IPS-18c (cell line): Measurements from ENCODE around the gene TGM3.

Experiments
- H3K4me3 ChIP-seq: 2 replicates; pipeline ENCODE4 v1.7.0; 2013; ENCODE audit warnings: low read depth, mild to moderate bottlenecking, low read length, moderate library complexity; ENCODE audit not compliant: insufficient read depth
- H3K9me3 ChIP-seq: one replicate; pipeline ENCODE4 v1.6.1; 2013; ENCODE audit warnings: mild to moderate bottlenecking, low read length, moderate library complexity; ENCODE audit not compliant: control insufficient read depth, insufficient read depth

TGM3 gene

GRCh38 chr20:2320813-2321658 lies 25.2 kb downstream of the TGM3 start:
- Histone ChIP-seq H3K4me3 (no peak overlapping the region), H3K9me3 (no peaks in the 10 kb centered on the region)

DNA sequence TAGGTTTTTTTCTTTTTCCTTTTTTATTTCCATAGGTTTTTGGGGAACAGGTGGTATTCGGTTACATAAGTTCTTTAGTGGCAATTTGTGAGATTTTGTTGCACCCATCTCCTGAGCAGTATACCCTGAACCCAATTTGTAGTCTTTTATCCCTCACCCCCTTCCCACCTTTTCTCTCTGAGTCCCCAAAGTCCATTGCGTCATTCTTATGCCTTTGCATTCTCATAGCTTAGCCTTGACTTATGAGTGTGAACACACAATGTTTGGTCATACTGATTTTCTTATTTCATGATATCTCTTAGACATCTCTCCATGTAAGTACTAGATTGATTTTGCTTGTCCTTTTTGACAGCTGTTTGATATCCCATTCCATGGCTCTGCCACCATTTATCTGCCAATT lies 27.2 kb downstream of the TGM3 start:
- Histone ChIP-seq H3K4me3 (no peak overlapping the region), H3K9me3 (no peaks in the 10 kb centered on the region)

GRCh38 chr20:2326046-2326445 lies 30.2 kb downstream of the TGM3 start:
- no peak overlapping the region for H3K4me3 ChIP-seq

GRCh38 chr20:2327620-2328555 lies 32.1 kb downstream of the TGM3 start:
- Histone ChIP-seq H3K9me3 (no peaks in the 10 kb centered on the region), H3K4me3 (no peak overlapping the region)

More at GRCh38 chr20:2326046-2326445, 30.2 kb downstream of the TGM3 start:
- H3K9me3 ChIP-seq: no peaks in the 10 kb centered on the region

GRCh38 chr20:2329286-2329685 lies 33.5 kb downstream of the TGM3 start:
- no peaks in the 10 kb centered on the region for H3K9me3 ChIP-seq
- H3K4me3 ChIP-seq: no peak overlapping the region

GRCh38 chr20:2330090-2330695 lies 34.4 kb downstream of the TGM3 start:
- H3K4me3 ChIP-seq: no peak overlapping the region
- no peaks in the 10 kb centered on the region for H3K9me3 ChIP-seq

DNA sequence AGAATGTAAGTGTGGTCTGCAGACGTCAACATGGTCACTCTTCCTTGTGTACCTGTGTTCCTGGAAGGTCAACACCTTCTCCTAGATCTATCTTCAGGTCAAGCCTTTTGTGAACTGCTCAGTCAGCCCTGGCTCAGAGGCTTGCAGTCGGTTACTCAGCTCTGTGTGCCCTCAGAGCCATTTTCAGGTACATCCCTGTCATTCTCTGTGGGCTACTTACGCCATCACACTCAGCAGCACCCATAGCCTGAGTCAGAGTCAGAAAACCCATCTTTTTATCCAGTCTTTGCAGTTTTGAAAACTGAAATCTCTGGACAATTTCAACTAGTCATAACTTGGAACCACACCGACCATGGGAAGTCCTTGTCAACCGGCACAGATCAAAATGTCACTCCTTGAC lies 35.3 kb downstream of the TGM3 start:
- Histone ChIP-seq H3K4me3 (no peak overlapping the region), H3K9me3 (no peaks in the 10 kb centered on the region)

DNA sequence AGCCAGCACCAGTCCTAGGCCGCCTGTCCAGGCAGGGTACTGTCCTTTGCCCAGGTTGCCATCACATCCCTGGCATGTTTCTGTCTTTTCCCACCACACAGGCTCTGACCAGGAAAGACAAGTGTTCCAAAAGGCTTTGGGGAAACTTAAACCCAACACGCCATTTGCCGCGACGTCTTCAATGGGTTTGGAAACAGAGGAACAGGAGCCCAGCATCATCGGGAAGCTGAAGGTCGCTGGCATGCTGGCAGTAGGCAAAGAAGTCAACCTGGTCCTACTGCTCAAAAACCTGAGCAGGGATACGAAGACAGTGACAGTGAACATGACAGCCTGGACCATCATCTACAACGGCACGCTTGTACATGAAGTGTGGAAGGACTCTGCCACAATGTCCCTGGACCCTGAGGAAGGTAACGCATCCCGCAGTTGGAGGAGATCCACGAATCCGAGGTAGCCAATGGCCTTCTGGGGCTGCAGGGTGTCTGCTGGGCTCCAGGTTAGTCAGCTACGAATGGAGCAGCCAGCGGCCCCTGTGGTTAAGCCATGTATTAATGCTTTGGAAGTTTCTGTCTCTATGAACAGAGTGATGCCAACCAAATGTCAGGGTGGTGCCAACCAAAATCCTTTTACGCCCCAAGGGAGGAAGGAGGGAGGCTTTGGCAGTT lies 36.2 kb downstream of the TGM3 start:
- no peak overlapping the region for H3K4me3 ChIP-seq
- no peaks in the 10 kb centered on the region for H3K9me3 ChIP-seq

GRCh38 chr20:2332711-2333110 lies 36.9 kb downstream of the TGM3 start:
- Histone ChIP-seq H3K4me3 (no peak overlapping the region), H3K9me3 (no peaks in the 10 kb centered on the region)

DNA sequence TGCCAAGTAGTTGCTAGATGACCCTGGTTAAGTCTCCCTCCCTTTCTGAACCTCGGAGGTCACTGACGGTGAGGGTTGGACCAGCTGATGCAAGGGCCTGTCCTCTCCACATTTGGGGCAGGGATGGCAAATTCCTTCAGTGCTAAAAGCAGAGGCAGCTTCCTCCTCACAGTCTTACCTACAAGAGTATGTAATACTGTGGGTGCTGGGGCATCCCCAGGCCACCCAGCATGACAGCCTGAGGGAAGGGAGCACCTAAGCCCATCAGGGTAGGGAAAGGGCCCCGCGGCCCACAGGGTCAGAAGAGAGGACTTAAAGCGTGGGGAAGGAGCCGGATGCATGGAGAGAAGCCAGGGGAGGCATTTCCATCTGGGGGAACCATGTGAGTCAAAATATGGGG lies 38.0 kb downstream of the TGM3 start:
- H3K4me3 ChIP-seq: no peak overlapping the region
- H3K9me3 ChIP-seq: no peaks in the 10 kb centered on the region

DNA sequence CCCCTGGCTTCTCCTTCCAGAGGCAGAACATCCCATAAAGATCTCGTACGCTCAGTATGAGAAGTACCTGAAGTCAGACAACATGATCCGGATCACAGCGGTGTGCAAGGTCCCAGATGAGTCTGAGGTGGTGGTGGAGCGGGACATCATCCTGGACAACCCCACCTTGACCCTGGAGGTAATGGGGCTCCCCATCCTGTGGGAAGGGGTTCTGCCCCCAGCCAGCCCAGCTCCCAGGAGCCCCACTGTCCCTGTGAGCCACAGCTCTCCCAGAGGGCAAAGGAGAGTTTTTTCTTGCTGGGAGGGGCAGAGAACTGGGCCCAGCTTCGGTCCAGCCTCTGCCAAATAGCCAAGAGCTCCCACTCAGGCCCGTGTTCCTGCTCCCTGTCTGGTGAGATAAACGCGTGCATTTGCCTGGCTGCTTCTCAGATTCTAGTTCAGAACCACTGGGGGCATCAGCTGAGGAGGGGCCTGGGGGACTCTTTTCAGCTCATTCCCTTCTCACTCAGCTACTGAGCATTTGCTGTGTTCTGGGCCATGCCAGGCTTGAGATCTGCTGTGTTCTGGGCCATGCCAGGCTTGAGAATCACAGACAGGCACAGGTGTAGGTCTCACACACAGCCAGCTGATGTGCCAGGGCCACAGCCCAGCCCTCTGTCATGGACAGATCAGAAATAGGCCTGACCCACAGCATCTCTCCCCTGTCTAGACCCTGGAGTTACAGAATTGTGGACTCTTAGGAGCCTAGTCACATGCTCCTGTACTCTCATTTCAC lies 39.5 kb downstream of the TGM3 start:
- H3K9me3 ChIP-seq: no peaks in the 10 kb centered on the region
- no peak overlapping the region for H3K4me3 ChIP-seq

DNA sequence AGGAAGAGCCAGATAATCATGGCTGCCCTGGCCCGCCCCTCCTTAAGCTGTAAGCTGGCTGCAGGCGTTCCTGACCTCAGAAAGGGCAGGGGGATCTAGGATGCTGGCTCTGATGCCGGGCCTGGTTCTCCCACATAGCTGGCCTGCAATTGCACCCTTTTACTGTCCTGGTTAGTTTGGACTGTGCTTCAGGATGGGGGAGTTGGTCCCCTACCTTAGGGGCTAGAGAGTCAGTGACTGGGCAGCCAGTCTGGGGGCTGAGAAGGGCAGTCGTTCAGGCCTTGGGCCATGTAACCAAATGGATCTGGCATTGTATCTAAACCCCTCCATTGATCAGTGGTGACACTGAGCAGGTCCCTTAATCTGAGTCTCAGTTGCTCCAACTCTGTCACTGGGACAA lies 40.7 kb downstream of the TGM3 start:
- Histone ChIP-seq H3K9me3 (no peaks in the 10 kb centered on the region), H3K4me3 (no peak overlapping the region)

DNA sequence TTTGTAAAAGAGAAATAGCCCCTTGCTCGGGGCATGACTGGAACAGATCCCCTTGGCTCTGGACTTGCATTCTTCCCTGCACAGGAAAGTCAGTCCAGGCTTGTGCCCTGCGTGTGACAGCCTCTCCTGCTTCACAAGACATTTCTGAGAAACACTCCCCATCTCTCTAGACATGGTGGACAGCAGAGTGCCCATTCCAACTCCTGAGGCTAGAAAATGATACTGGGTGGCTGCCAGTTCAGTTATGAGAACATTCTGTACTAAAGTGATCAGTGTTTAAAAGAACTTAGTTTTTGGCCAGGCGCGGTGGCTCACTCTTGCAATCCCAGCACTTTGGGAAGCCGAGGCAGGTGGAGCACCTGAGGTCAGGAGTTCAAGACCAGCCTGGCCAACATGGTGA lies 41.3 kb downstream of the TGM3 start:
- H3K9me3 ChIP-seq: no peaks in the 10 kb centered on the region
- no peak overlapping the region for H3K4me3 ChIP-seq

- no peaks in the 10 kb centered on the region for H3K9me3 ChIP-seq
- H3K4me3 ChIP-seq: no peak overlapping the region
Observed at GRCh38 chr20:2338411-2339066, 42.7 kb downstream of the TGM3 start.

DNA sequence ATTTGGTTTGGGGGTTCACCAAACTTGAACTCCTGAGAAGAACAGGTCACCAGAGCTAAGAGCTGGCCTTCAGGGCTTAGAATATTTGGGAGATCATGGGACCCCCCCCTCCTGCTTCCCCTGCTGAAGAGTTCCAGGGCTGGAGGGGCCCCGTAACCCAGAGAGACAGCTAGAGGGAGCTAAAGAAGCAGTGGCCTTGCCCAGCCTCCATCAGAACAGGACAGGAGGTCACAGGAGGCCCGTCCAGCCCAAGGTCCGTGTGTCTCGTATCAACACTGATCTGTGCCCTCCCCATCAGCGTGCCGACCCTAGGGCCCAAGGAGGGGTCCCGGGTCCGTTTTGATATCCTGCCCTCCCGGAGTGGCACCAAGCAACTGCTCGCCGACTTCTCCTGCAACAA lies 44.3 kb downstream of the TGM3 start:
- no peaks in the 10 kb centered on the region for H3K9me3 ChIP-seq
- H3K4me3 ChIP-seq: no peak overlapping the region

DNA sequence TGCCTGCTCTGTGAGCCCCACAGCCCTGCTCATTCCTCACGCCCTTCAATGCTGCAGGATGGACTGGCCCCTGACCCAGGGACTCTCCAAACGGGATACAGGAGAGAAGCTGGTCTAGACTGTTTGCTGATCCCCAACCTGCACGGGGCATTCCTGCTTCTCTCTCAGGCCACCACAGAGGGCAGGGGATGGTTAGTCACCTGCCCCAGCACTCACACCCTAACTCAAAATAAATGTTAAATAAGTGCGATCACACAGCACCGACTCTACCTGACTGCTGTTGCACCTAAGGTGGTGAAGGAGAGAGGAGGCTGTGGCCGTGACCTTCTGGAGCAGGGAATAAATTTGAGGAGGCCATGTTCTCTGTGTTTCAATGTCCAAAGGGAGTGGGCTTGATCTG lies 45.0 kb downstream of the TGM3 start:
- Histone ChIP-seq H3K4me3 (no peak overlapping the region), H3K9me3 (no peaks in the 10 kb centered on the region)
